GM19043 (cell line): ENCODE results near the gene ERN2.
"Not testable (repeated sequence)": the region's sequence is repeated elsewhere in the genome, so short reads cannot be mapped to it uniquely, and the experiment has no call there.

ENCODE experiments used
- ATAC-seq: cut with Tn5 transposase; IDR thresholded peaks from one replicate; pipeline ENCODE4 v1.9.1; 2021; ENCODE audit warnings: low read depth; ENCODE audit not compliant: unreplicated experiment

ERN2 gene

GRCh38 chr16:23724096-23724784, 11.2 kb upstream of the ERN2 start:
- ATAC-seq, result no peak

GRCh38 chr16:23722613-23723240, 9.7 kb upstream of the ERN2 start:
- not testable (repeated sequence) for ATAC-seq

GRCh38 chr16:23716484-23716883, 3.5 kb upstream of the ERN2 start:
- no peak for ATAC-seq

DNA sequence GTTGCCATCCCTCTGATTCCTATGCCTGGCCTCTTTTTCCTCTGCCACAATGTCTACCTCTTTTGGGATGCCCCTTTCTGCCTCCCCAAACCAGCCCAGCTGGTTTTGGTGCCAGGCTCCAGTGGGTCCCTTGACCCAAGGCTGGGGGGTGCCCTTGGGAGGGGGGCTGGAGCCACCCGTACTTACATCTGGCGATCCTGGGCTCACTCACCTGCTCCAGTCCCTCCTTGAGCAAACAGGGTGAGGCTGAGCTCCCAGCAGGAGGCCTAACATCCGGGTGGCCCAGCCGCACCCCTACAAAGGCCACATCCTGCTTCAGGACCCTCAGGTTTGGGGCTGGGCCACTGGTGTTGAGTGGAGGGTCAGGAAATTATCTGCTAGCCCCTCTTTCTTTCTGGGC, 1.2 kb downstream of the ERN2 start:
- no peak for ATAC-seq

DNA sequence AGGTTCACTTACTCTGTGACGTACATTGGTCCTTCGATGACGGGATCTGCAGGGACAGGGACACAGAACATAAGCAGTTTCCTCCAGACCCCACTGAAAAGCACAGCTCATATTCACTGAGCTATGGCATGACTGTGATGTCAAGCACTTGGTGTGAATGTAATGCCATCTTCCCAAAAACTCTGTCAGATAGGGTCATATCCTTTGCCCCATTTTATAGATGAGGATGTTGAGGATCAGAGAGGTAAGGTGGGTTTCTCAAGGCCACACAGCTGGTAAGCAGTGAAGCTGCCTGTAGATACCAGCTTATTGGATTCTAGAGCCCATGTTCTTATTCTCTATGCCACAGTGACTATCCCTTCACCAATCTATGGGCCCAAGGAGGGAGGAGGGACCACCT, 2.5 kb downstream of the ERN2 start:
- ATAC-seq, result no peak

- ATAC-seq, result no peak
Observed at GRCh38 chr16:23710008-23710407, 3.0 kb downstream of the ERN2 start.

GRCh38 chr16:23709536-23709935, 3.5 kb downstream of the ERN2 start:
- ATAC-seq, result no peak

GRCh38 chr16:23706439-23706838, 6.6 kb downstream of the ERN2 start:
- ATAC-seq, result no peak

DNA sequence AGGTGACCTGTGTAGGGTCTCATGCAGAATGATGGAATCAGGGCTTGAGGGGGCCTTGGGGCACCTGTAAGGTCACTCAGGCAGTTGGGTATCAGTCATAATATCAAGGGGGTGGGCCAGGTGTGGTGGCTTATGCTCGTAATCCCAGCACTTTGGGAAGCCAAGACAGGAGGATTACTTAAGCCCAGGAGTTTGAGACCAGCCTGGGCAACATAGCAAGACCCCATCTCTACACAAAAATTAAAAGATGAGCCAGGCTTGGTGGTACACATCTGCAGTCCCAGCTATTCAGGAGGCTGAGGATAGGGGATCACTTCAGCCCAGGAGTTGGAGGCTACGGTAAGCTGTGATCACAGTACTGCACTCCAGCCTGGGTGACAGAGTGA, 7.5 kb downstream of the ERN2 start:
- no peak for ATAC-seq

DNA sequence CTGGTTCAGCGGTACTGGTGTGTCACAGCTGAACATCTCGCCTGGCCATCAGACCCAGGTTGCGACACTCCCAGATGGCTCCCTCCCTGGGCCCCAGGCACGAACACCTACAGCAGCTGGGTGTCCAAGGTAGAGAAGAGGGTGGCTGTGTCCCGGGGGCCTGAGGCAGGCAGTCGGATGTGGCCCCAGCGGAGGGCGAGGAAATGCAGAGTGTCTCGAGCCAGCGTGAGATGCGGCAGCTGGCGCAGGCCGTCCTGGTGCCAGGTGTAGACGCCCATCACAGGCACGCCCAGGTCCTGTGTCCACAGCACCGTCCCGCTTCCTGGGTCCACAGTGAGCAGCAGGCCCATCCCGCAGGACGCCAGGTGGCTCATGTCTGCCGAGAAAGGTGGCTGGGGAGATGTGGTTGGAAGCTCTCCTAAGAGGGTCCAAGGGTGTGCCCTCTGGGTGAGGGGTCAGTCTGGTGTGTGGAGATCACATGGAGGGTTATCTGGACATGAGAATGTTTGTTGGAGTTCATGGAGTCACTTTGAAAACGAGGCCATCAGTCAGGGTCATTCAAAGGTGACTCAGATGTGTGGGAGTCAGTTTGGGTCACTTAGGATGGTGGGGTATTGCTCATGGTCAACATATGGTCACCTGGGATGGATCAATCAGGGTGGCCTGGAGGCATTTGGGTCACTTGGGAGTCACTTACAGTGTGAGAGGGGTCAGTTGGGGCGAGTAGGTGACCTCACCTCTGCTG, 8.1 kb downstream of the ERN2 start:
- no peak for ATAC-seq

DNA sequence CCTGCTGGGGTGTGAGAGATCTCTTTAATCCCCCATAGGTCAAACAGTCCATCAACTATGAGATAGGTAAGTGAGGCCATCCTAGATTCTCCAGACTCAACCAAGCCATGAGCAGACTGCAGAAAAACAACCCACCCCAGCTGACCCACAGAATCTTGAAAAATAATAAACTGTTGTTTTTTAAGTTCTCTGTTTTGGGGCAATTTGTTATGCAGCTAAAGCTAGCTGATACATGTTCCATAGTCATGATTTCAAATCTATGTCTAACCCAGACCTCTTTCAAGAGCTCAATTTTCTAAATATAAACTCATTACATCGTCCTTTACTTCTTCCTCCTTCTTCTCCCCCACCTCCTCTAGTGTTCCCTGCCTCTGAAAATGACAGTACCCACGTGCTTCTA, 10.1 kb downstream of the ERN2 start:
- no peak for ATAC-seq

GRCh38 chr16:23701045-23701444, 12.0 kb downstream of the ERN2 start:
- no peak for ATAC-seq

DNA sequence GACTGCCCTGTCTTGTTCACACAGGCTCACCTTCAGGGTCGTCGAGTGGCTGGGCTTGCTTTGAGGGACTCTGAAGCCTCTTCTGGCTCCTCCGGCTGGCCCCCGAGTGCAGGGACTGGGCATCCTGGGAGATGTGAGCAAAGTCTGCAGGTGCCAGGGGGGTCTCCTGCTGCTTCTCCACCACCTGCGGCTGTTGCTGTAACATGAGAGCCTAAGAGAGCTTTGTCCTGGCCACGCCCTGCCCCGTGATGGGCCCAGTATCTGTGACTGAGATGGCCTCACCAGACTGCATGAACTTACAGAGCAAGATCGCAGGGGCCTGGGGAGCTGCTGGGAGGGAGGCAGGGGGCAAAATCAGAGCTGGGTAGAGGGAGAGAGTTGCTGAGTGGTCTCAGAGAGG, 12.5 kb downstream of the ERN2 start:
- no peak for ATAC-seq

GRCh38 chr16:23700093-23700492, 12.9 kb downstream of the ERN2 start:
- no peak for ATAC-seq

DNA sequence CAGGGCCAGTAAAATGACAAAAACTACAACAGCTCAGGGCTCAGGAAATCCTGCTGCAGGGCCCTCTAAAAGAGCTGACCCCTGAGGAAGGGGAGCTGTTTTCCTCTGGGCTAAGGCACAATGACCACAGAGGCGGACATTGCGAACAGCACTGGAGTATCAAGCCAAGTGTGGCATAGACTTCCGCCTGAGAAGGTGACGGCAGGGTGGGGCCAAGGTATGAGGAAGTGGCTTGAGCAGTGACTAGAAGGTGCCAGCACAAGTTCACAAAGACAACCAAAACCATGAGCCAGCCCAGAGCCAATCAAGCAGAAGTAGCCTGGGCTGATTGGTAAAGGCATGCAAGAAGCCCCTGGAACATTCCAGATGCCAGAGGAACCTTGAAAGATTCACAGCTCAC, 13.9 kb downstream of the ERN2 start:
- no peak for ATAC-seq

DNA sequence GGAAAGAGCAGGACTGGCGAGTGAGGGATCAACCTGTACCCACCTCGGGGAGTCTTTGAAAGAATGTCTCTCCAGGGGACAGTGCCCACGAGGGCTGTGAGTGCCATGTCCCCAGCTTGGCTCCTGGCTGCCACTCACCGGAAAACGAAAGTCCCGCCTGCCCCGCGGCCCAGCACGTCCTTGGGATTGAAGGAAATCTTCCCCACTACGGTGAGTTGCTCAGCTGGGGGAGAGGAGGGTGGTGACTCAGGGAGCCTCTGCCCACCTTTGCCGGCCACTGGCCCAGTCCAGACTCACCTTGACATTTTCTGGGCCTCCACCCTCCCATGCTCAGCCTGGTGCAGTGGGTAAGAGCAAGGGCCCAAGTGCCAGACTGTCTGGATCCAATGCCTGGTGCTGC, 17.3 kb downstream of the ERN2 start:
- no peak for ATAC-seq

DNA sequence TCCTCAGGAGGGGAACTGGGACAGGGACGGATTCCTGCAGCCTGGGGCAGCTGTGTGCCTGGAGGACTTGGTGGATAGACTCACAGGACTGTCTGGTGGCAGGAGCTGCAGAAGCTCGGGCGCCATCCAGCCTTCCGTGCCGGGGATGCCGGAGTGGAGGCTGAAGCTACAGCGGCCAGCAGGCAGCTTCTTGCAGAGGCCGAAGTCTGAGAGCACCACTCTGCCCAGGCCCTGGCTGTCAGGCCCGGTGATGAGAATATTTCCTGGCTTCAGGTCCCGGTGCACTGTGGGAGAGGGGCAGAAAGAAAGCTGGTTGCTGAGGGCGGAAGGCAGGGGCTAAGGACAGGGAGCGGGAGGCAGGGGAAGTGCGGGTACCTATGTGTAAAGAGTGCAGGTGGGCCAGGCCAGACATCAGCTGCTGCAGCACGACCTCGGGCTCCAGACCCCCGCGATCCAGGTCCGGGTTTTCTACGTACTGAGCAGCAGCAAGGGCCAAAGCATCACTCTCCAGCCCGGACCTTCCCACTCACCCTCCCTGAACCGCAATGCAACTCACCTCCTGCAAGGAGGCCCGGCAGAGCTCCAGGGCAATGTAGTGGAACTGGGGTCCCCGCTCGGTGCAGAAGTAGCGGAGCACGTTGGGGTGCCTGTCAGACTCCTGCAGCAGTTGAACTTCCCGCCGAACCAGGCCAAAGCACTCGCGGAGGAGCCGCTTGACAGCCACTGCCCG, 18.2 kb downstream of the ERN2 start:
- ATAC-seq, result no peak

DNA sequence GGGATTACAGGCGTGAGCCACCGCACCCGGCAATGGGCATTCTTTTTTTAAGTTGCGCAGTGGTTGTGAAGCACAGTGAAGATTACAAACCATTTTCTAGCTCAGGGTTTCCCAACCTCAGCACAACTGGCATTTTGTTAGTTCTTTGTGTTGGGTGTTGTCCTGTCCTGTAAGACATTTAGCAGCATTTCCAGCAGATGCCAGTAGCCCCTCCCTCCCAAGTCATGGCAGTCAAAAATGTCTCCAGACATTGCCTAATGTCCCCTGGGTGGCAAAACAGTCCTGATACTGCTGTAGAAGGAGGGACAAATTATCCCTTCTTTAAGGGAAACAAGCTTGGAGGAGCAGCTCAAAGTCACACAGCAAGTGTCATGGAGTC, 18.8 kb downstream of the ERN2 start:
- no peak for ATAC-seq

- no peak for ATAC-seq
Observed at GRCh38 chr16:23692190-23692837, 20.7 kb downstream of the ERN2 start.

GRCh38 chr16:23691483-23692189, 21.4 kb downstream of the ERN2 start:
- ATAC-seq, result no peak
